LNCAP (cell line): ENCODE results near the gene IL4R.

Source experiments
- CTCF ChIP-seq: fragments of 450-650 bp; IDR thresholded peaks from 2 replicates; pipeline ENCODE4 v1.5.1; 2017; ENCODE audit warnings: mild to moderate bottlenecking

Gene IL4R

GRCh38 chr16:27373312-27373711 is 59.5 kb downstream of the IL4R start:
- no peak for TF ChIP-seq CTCF

- no peak for TF ChIP-seq CTCF
Measured at GRCh38 chr16:27374221-27374803, 60.5 kb downstream of the IL4R start.

- TF ChIP-seq CTCF: peak; percentile 21; the same call in 1 of the 2 replicates
Measured at GRCh38 chr16:27374804-27375425, 61.1 kb downstream of the IL4R start.

GRCh38 chr16:27377666-27378485 is 64.1 kb downstream of the IL4R start:
- no peak for TF ChIP-seq CTCF

GRCh38 chr16:27378871-27379481 is 65.2 kb downstream of the IL4R start:
- no peak for TF ChIP-seq CTCF

GRCh38 chr16:27379919-27380318 is 66.1 kb downstream of the IL4R start:
- TF ChIP-seq CTCF: no peak

- no peak for TF ChIP-seq CTCF
Measured at GRCh38 chr16:27381236-27381635, 67.5 kb downstream of the IL4R start.
